Transverse colon (tissue), 4 donors: ENCODE data around the gene DNAJB8.
A peak's percentile ranks its signal among the peaks of the same experiment; 100 is the strongest.

Experiments used
- EP300 ChIP-seq: sonication (generic); formaldehyde crosslinking; IDR thresholded peaks from one replicate; pipeline ENCODE4 v1.6.1; 2017; ENCODE audit warnings: antibody characterized with exemption, low read depth
- POLR2A ChIP-seq: fragments of 450-650 bp; IDR thresholded peaks from one replicate; pipeline ENCODE4 v1.6.1; 2016; ENCODE audit warnings: antibody characterized with exemption, mild to moderate bottlenecking, moderate library complexity
- POLR2AphosphoS5 ChIP-seq, 3 donors: sonication (generic); formaldehyde crosslinking; IDR thresholded peaks; one replicate each; pipeline ENCODE4 v1.6.1; 2016; ENCODE audit warnings: antibody characterized with exemption in 3 of 3
- TF ChIP-seq, protein P1 (sequence below), 5 experiments: fragments of 200-600 bp in 3 of 5; fragments of 450-650 bp in 2 of 5; sonication (generic) in 3 of 5; IDR thresholded peaks; 1 replicate in 2 of 5; 2 replicates in 3 of 5; pipeline ENCODE4 v1.5.1; 2016 to 2017; ENCODE audit warnings: antibody characterized with exemption in 5 of 5, inconsistent platforms in 3 of 5, mild to moderate bottlenecking in 2 of 5, moderate library complexity in 1 of 5

DNA sequence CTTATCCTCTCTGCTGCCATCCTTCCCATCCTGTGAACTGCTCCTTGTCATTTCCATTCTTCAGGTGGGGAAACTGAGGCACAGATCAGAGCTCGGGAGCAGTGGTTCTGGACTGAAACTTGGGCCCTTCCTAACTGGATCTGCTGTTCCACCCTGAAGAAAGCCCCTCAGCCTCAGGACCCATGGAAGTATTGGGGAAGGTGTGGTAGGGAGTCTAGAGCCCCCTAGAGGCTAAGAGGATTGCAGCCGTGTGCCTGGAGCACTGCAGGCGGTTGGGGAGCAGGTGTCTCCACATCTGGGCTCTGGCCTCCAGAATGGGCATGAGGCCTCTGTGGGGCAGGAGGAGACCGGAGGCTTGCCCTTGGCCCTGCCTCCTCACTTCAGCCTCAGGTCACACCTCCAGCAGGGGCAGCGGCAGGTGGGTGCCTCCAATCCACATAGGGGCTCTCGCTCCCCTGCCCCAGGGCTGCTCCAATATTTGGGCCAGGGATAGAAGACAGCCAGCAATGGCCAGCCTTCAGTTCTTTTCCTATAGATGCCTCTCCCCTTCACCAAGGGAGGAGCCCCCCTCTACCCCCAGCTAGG lies 28.1 kb downstream of the DNAJB8 start:
- TF ChIP-seq, protein P1, sequence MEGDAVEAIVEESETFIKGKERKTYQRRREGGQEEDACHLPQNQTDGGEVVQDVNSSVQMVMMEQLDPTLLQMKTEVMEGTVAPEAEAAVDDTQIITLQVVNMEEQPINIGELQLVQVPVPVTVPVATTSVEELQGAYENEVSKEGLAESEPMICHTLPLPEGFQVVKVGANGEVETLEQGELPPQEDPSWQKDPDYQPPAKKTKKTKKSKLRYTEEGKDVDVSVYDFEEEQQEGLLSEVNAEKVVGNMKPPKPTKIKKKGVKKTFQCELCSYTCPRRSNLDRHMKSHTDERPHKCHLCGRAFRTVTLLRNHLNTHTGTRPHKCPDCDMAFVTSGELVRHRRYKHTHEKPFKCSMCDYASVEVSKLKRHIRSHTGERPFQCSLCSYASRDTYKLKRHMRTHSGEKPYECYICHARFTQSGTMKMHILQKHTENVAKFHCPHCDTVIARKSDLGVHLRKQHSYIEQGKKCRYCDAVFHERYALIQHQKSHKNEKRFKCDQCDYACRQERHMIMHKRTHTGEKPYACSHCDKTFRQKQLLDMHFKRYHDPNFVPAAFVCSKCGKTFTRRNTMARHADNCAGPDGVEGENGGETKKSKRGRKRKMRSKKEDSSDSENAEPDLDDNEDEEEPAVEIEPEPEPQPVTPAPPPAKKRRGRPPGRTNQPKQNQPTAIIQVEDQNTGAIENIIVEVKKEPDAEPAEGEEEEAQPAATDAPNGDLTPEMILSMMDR (IDR thresholded peaks at IDR 0.05), result peak in 3 of 5 experiments; percentile 5 to 31 (median 27)
- no peak for TF ChIP-seq POLR2AphosphoS5 (IDR thresholded peaks at IDR 0.05)
- TF ChIP-seq EP300, result no peak
- TF ChIP-seq POLR2A, result no peak
